CD8-positive, alpha-beta memory T cell (primary cell): ENCODE results near the gene MAP4K3. TPM values are rescaled to one million over a fixed set of nuclear protein-coding genes. Genes with fewer than 3 reads are reported as not detected.

ENCODE experiments used
- CTCF ChIA-PET: fragments of 350-600 bp; sonication (Branson Sonifier 250); formaldehyde crosslinking; loops from one replicate; lab custom pipeline; 2021; ENCODE audit warnings: antibody characterized with exemption; lab: Charles Lee
- POLR2A ChIA-PET: fragments of 350-600 bp; sonication (Branson Sonifier 250); formaldehyde crosslinking; loops from one replicate; lab custom pipeline; 2021; ENCODE audit warnings: antibody characterized with exemption; lab: Charles Lee
- DNase-seq, 5 donors: peaks; one replicate each; pipeline versions ENCODE4 v3.0.0 to v3.0.0-alpha.2; 2020 to 2022; ENCODE audit warnings: mixed read lengths in 1 of 5
- H3K27ac ChIP-seq: one replicate; pipeline ENCODE4 v1.7.0; 2013; ENCODE audit warnings: low read depth, mild to moderate bottlenecking, low read length, moderate library complexity
- H3K27me3 ChIP-seq: 2 replicates; pipeline ENCODE4 v1.7.0; 2013; ENCODE audit warnings: low read length, mild to moderate bottlenecking; ENCODE audit not compliant: insufficient read depth, poor library complexity, severe bottlenecking
- H3K36me3 ChIP-seq: 2 replicates; pipeline ENCODE4 v1.7.0; 2013; ENCODE audit warnings: mild to moderate bottlenecking, low read length, moderate library complexity; ENCODE audit not compliant: insufficient read depth
- H3K4me1 ChIP-seq: 2 replicates; pipeline ENCODE4 v1.7.0; 2013; ENCODE audit warnings: mild to moderate bottlenecking, low read length, moderate library complexity; ENCODE audit not compliant: insufficient read depth
- H3K4me3 ChIP-seq: 2 replicates; pipeline ENCODE4 v1.7.0; 2013; ENCODE audit warnings: mild to moderate bottlenecking, low read length
- H3K9me3 ChIP-seq: 2 replicates; pipeline ENCODE4 v1.7.0; 2013; ENCODE audit warnings: mild to moderate bottlenecking, low read length
- H3K27ac Mint-ChIP-seq, 8 donors: one replicate each; pipeline ENCODE4 v1.8.0; 2020 to 2021; ENCODE audit warnings: mixed read lengths in 8 of 8, mild to moderate bottlenecking in 6 of 8, inconsistent platforms in 3 of 8, moderate library complexity in 3 of 8
- H3K27me3 Mint-ChIP-seq, 2 donors: one replicate each; pipeline ENCODE4 v1.8.0; 2020 to 2021; ENCODE audit warnings: mixed read lengths in 2 of 2, mild to moderate bottlenecking in 1 of 2, moderate library complexity in 1 of 2
- H3K36me3 Mint-ChIP-seq, 3 donors: one replicate each; pipeline ENCODE4 v1.8.0; 2020 to 2021; ENCODE audit warnings: mixed read lengths in 3 of 3, inconsistent platforms in 1 of 3, mild to moderate bottlenecking in 1 of 3
- H3K4me1 Mint-ChIP-seq, 3 donors: one replicate each; pipeline ENCODE4 v1.8.0; 2020 to 2021; ENCODE audit warnings: mixed read lengths in 3 of 3, inconsistent platforms in 1 of 3, mild to moderate bottlenecking in 1 of 3
- H3K4me3 Mint-ChIP-seq, 7 donors: one replicate each; pipeline ENCODE4 v1.8.0; 2020 to 2021; ENCODE audit warnings: mixed read lengths in 7 of 7, mild to moderate bottlenecking in 6 of 7, moderate library complexity in 4 of 7, inconsistent platforms in 2 of 7
- H3K9me3 Mint-ChIP-seq, 5 donors: one replicate each; pipeline ENCODE4 v1.8.0; 2020 to 2022; ENCODE audit warnings: mixed read lengths in 5 of 5, mild to moderate bottlenecking in 3 of 5, moderate library complexity in 2 of 5, inconsistent platforms in 1 of 5
- polyA plus RNA-seq: library from polyadenylated mRNA; unstranded; fragments of 300-500 nt; fragmentation: Illumina TruSeq; gene quantifications from one replicate; pipeline ENCODE4 v1.2.3, GENCODE V29; 2021
- total RNA-seq, 2 experiments: library from RNA; stranded (reverse); gene quantifications; one replicate each; pipeline ENCODE4 v1.2.3, GENCODE V29; 2021

MAP4K3 gene
- total and polyA plus RNA-seq, 3 experiments from 2014 or later, result 2.7 to 8.2 (median 7.0) TPM

DNA sequence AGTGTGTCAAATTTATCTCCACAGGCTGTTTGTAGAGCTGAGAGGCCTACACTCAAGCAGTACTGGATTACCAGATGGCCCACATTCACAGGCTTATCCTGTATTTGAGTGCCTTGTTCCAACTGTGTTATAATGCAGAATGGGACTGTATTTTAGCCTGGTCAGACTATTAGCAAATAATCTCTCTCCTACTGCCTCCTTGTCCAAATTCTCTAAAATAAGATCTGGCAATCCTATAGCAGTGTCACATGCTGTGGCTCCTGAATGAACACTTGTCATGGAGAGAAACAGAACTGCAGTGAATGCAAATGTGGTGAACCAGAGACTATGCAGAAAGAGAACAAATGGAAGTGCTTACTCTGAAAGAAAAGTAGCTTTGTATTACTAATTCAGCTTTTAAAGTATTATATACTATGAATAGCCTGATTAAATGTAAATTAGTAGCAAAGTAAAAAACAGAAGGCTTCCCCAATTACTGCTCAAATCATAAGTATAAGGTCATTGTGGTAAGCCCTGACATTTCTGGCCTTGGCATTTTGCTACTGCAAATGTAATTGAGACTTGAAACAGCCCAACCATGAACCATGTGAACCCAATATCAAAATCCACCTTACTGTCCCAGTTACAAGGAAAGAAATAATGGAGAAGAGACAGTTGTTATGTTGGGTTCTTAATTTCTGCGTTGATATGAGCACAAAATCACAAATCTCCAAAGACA is 80.0 kb downstream of the MAP4K3 start:
- peaks cover 12 to 28% (median 27%) of the 10 kb centered on the region in 5 donors for H3K9me3 Mint-ChIP-seq
- H3K36me3 Mint-ChIP-seq, result peaks cover 16 to 33% (median 23%) of the 10 kb centered on the region in 3 donors
- H3K4me3 Mint-ChIP-seq, result no peak overlapping the region
- POLR2A ChIA-PET, result no interaction called here
- no peaks in the 10 kb centered on the region for H3K4me1 Mint-ChIP-seq
- Histone ChIP-seq H3K27ac (no peak overlapping the region), H3K36me3 (no peaks in the 10 kb centered on the region), H3K9me3 (peaks cover 10% of the 10 kb centered on the region), H3K27me3 (no peaks in the 10 kb centered on the region), H3K4me3 (no peak overlapping the region), H3K4me1 (no peaks in the 10 kb centered on the region)
- no peaks in the 10 kb centered on the region for H3K27me3 Mint-ChIP-seq
- CTCF ChIA-PET, result no interaction called here
- DNase-seq, result no peak
- H3K27ac Mint-ChIP-seq, result no peak overlapping the region

DNA sequence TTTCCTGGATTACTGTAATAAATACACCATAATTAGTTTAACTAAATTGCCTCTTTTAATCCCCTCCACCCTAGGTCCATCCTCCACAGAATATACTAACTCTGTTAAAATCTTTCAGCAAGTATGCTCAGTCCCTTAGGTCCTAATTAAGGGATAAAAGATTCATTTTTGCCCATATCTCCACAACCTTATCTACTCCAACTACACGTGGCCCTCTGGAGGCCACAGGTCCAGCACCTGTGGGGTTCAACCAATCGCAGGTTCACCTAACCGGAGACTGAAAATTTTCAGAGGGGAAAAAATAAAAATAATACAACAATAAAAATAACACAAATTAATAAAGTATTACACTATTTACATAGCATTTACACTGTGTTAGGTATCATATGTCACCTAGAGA is 86.4 kb downstream of the MAP4K3 start:
- peak overlapping the region in 1 of 8 donors; percentile 3 for H3K27ac Mint-ChIP-seq
- no peak overlapping the region for H3K4me3 ChIP-seq
- no peaks in the 10 kb centered on the region for H3K4me1 ChIP-seq
- H3K36me3 Mint-ChIP-seq, result peaks cover 0 to 13% (median 10%) of the 10 kb centered on the region in 3 donors
- POLR2A ChIA-PET, result no interaction called here
- no peak overlapping the region for H3K27ac ChIP-seq
- H3K27me3 Mint-ChIP-seq, result no peaks in the 10 kb centered on the region
- H3K9me3 Mint-ChIP-seq, result no peaks in the 10 kb centered on the region
- H3K36me3 ChIP-seq, result no peaks in the 10 kb centered on the region
- DNase-seq, result no peak
- H3K9me3 ChIP-seq, result no peaks in the 10 kb centered on the region
- CTCF ChIA-PET, result no interaction called here
- no peaks in the 10 kb centered on the region for H3K4me1 Mint-ChIP-seq
- H3K4me3 Mint-ChIP-seq, result no peak overlapping the region
- no peaks in the 10 kb centered on the region for H3K27me3 ChIP-seq

DNA sequence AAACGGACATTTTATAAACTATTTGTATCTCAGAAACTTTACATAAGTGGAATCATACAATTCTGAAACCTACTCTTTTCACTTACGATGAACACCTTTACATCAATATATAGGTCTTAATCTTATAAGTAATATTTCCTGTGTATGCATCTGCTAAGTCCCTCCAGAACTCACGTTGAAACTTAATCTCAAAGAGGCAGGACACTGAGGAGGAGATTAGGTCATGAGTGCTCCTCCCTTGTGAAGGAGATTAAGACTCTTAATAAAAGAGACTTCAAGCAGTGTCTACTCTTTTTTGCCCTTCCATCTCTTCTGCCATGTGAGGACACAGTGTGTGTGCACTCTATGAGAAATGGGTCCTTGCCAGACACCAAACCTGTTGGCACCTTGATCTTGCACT is 98.6 kb downstream of the MAP4K3 start:
- Mint-ChIP-seq H3K9me3 (no peaks in the 10 kb centered on the region), H3K4me3 (no peak overlapping the region), H3K27me3 (no peaks in the 10 kb centered on the region), H3K36me3 (peaks cover 0 to 12% (median 9%) of the 10 kb centered on the region in 3 donors), H3K27ac (no peak overlapping the region), H3K4me1 (no peaks in the 10 kb centered on the region)
- Histone ChIP-seq H3K36me3 (no peaks in the 10 kb centered on the region), H3K4me1 (no peaks in the 10 kb centered on the region), H3K4me3 (no peak overlapping the region), H3K27ac (no peak overlapping the region), H3K27me3 (no peaks in the 10 kb centered on the region), H3K9me3 (no peaks in the 10 kb centered on the region)
- CTCF ChIA-PET, result no interaction called here
- DNase-seq, result no peak
- POLR2A ChIA-PET, result no interaction called here

DNA sequence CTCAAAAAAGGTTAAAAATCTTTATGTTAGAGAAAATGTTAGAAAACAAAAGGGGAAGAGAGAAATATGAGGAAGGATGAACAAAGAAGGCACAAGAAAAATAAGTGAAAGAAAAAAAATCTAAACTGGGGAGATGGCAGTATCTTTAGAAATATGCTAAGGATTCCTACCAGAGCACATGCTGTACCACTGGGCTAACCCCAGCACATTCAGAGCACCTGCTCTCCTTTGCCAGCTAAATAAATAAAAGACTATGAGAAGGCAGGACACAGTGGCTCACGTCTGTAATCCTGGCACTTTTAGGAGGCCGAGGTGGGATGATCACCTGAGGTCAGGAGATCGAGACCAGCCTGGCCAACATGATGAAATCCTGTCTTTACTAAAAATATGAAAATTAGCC is 101.2 kb downstream of the MAP4K3 start:
- CTCF ChIA-PET, result no interaction called here
- no peaks in the 10 kb centered on the region for H3K9me3 ChIP-seq
- no peaks in the 10 kb centered on the region for H3K27me3 Mint-ChIP-seq
- DNase-seq, result no peak
- H3K9me3 Mint-ChIP-seq, result no peaks in the 10 kb centered on the region
- H3K27ac ChIP-seq, result no peak overlapping the region
- peaks cover 0 to 16% (median 15%) of the 10 kb centered on the region in 3 donors for H3K36me3 Mint-ChIP-seq
- POLR2A ChIA-PET, result interaction anchor here (0.7 kb wide), 1 partner anchor 33 kb away, joined by 8 read pairs; no protein-coding TSS in a partner anchor
- H3K4me3 Mint-ChIP-seq, result no peak overlapping the region
- no peaks in the 10 kb centered on the region for H3K4me1 ChIP-seq
- H3K4me3 ChIP-seq, result no peak overlapping the region
- H3K27ac Mint-ChIP-seq, result no peak overlapping the region
- H3K36me3 ChIP-seq, result no peaks in the 10 kb centered on the region
- no peaks in the 10 kb centered on the region for H3K27me3 ChIP-seq
- no peaks in the 10 kb centered on the region for H3K4me1 Mint-ChIP-seq

DNA sequence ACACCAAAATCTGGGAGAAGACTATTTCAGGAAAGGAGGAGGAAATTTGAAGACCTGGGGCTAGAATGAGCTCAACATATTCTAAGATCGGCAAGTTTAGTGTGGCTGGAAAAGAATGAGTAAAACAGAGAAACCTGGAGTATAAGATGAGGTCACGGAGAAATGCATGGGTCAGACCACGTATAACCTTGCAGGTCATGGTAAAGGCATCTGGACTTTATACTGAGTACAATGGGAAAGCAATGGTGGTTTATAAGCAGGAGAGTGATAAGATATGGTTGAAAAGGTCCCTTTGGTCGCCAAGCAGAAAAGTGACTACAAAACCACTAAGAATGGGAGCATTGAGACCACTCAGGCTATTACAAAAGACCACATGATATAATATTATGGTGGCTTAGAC is 102.1 kb downstream of the MAP4K3 start:
- H3K27ac Mint-ChIP-seq, result no peak overlapping the region
- H3K36me3 Mint-ChIP-seq, result peaks cover 5 to 17% (median 12%) of the 10 kb centered on the region in 3 donors
- no peak overlapping the region for H3K4me3 Mint-ChIP-seq
- Histone ChIP-seq H3K4me3 (no peak overlapping the region), H3K4me1 (no peaks in the 10 kb centered on the region), H3K27me3 (no peaks in the 10 kb centered on the region), H3K27ac (no peak overlapping the region), H3K9me3 (no peaks in the 10 kb centered on the region), H3K36me3 (no peaks in the 10 kb centered on the region)
- no peaks in the 10 kb centered on the region for H3K4me1 Mint-ChIP-seq
- no peak for DNase-seq
- no peaks in the 10 kb centered on the region for H3K27me3 Mint-ChIP-seq
- CTCF ChIA-PET, result no interaction called here
- no peaks in the 10 kb centered on the region for H3K9me3 Mint-ChIP-seq
- POLR2A ChIA-PET, result no interaction called here

DNA sequence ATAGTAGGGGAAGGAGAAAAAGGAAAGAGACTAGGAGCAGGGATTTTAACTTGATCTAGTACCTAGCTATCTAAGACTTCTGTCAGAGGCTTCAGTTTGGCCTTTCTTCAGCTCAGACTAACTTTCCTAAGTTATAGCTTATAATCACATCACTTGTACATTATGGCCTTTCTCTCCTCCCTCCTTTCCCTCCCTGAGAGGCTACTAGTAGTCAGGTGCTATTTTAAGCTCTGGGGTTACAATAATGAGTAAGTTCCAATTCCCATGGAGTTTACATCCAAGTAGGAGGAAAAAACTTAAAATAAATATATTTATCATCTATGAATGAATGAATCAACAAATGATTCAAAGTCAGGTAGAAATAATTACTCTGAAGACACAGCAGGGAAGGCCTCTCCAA is 102.6 kb downstream of the MAP4K3 start:
- DNase-seq, result no peak
- Histone ChIP-seq H3K4me3 (no peak overlapping the region), H3K9me3 (no peaks in the 10 kb centered on the region), H3K27ac (no peak overlapping the region), H3K36me3 (no peaks in the 10 kb centered on the region), H3K4me1 (no peaks in the 10 kb centered on the region), H3K27me3 (no peaks in the 10 kb centered on the region)
- H3K9me3 Mint-ChIP-seq, result no peaks in the 10 kb centered on the region
- CTCF ChIA-PET, result no interaction called here
- H3K36me3 Mint-ChIP-seq, result peaks cover 5 to 19% (median 15%) of the 10 kb centered on the region in 3 donors
- no peaks in the 10 kb centered on the region for H3K27me3 Mint-ChIP-seq
- H3K4me3 Mint-ChIP-seq, result no peak overlapping the region
- H3K4me1 Mint-ChIP-seq, result no peaks in the 10 kb centered on the region
- POLR2A ChIA-PET, result no interaction called here
- H3K27ac Mint-ChIP-seq, result no peak overlapping the region

DNA sequence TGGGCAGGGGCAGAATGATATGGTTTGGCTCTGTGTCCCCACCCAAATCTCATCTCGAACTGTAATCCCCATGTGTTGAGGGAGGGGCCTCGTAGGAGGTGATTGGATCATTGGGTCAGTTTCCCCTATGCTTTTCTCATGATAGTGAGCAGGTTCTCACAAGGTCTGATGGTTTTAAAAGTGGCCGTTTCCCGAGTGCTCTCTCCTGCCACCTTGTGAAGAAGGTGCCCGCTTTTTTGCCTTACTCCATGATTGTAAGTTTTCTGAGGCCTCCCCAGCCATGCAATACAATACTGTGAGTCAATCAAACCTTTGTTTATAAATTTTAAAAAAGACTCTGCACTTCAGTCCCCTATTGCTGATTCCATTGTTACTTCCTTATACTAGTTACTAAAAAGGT is 110.4 kb downstream of the MAP4K3 start:
- DNase-seq, result no peak
- Histone ChIP-seq H3K9me3 (no peaks in the 10 kb centered on the region), H3K4me3 (no peak overlapping the region), H3K36me3 (no peaks in the 10 kb centered on the region), H3K27me3 (no peaks in the 10 kb centered on the region), H3K27ac (no peak overlapping the region), H3K4me1 (no peaks in the 10 kb centered on the region)
- H3K4me1 Mint-ChIP-seq, result no peaks in the 10 kb centered on the region
- no peaks in the 10 kb centered on the region for H3K9me3 Mint-ChIP-seq
- ChIA-PET CTCF (no interaction called here), POLR2A (no interaction called here)
- peaks cover 12 to 45% (median 31%) of the 10 kb centered on the region in 3 donors for H3K36me3 Mint-ChIP-seq
- no peaks in the 10 kb centered on the region for H3K27me3 Mint-ChIP-seq
- no peak overlapping the region for H3K4me3 Mint-ChIP-seq
- no peak overlapping the region for H3K27ac Mint-ChIP-seq

DNA sequence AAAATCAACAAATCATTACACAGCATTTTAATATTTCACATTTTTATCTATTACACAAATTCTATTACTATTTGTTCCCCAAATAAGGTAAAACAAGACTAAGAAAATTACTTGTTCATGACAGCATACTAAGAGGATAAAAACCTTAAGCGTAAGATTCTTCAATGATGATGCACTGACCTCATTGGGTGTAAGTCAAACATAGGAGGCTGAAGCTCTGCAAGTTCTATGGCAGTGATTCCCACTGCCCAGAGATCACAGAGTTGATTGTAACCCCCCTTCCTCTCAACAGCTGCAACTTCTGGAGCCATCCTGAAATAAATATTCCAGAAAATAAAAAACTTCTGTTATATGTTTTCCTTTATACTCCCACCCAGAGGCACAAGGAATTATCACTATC is 111.1 kb downstream of the MAP4K3 start:
- H3K36me3 ChIP-seq, result no peaks in the 10 kb centered on the region
- H3K9me3 ChIP-seq, result no peaks in the 10 kb centered on the region
- Mint-ChIP-seq H3K9me3 (no peaks in the 10 kb centered on the region), H3K27me3 (no peaks in the 10 kb centered on the region), H3K4me3 (no peak overlapping the region), H3K4me1 (no peaks in the 10 kb centered on the region), H3K36me3 (peaks cover 12 to 41% (median 26%) of the 10 kb centered on the region in 3 donors), H3K27ac (no peak overlapping the region)
- ChIA-PET POLR2A (no interaction called here), CTCF (no interaction called here)
- no peaks in the 10 kb centered on the region for H3K27me3 ChIP-seq
- no peak overlapping the region for H3K27ac ChIP-seq
- H3K4me3 ChIP-seq, result no peak overlapping the region
- no peak for DNase-seq
- no peaks in the 10 kb centered on the region for H3K4me1 ChIP-seq
